ENCODE measurements around the gene INTS13. TPM values are rescaled to one million over a fixed set of nuclear protein-coding genes. Genes with fewer than 3 reads are reported as not detected.
"Not testable (repeated sequence)": the region's sequence is repeated elsewhere in the genome, so short reads cannot be mapped to it uniquely, and the experiment has no call there.

The INTS13 gene
- total RNA-seq, 1 experiment from 2014 or later, result 50.5 TPM

- H3K27me3 ChIP-seq (ENCODE audit: insufficient read depth, low read length), result no peaks in the 10 kb centered on the region
- DNase-seq (ENCODE audit: low read depth, low spot score) (no peak), ATAC-seq (no peak)
- peaks cover 33 to 36% of the 10 kb centered on the region in 2 experiments; a peak in 3 of 4 replicates for H3K36me3 ChIP-seq (ENCODE audit: control insufficient read depth in 1 of 2, insufficient read depth in 2 of 2, low read length in 2 of 2)
- H2AFZ ChIP-seq (ENCODE audit: low read depth, low read length, poor library complexity, severe bottlenecking), result no peak overlapping the region
- no peak overlapping the region for H3K4me3 ChIP-seq (replicated peaks in 1 of 2; ENCODE audit: low read depth in 1 of 2, low read length in 2 of 2)
- RAD21 ChIA-PET (ENCODE audit: low non-redundant PET in 1 of 2, low total read pairs in 2 of 2, uncharacterized antibody in 2 of 2, unreplicated experiment in 2 of 2), result no interaction called here
- H3K9me2 ChIP-seq (ENCODE audit: insufficient read depth), result no peaks in the 10 kb centered on the region
- no peaks in the 10 kb centered on the region for H4K20me1 ChIP-seq (ENCODE audit: insufficient read depth)
- no peak overlapping the region for H3K4me2 ChIP-seq (ENCODE audit: low read length)
- POLR2A ChIA-PET, result no interaction called here
- H3K9me3 ChIP-seq (ENCODE audit: control insufficient read depth in 1 of 2, insufficient read depth in 1 of 2, low read depth in 1 of 2, low read length in 2 of 2), result no peaks in the 10 kb centered on the region
- TF ChIP-seq TCF7L2 (IDR thresholded peaks at IDR 0.05; ENCODE audit: borderline replicate concordance, extremely low read depth, insufficient read depth, insufficient read length), result no peak
- TF ChIP-seq JUND (IDR thresholded peaks at IDR 0.05), result no peak
- TF ChIP-seq CEBPB (IDR thresholded peaks at IDR 0.05; ENCODE audit: low read depth), result no peak
- TF ChIP-seq ELF1 (IDR thresholded peaks at IDR 0.05; ENCODE audit: borderline replicate concordance, low read depth), result no peak
- no peak for TF ChIP-seq ZBTB33 (IDR thresholded peaks at IDR 0.05; ENCODE audit: extremely low read depth, insufficient replicate concordance, low read length)
- no peak for TF ChIP-seq CBX3 (IDR thresholded peaks at IDR 0.05; ENCODE audit: low read depth)
- TF ChIP-seq REST (IDR thresholded peaks at IDR 0.05; ENCODE audit: low read depth), result no peak
- no peak for TF ChIP-seq POLR2A (IDR thresholded peaks at IDR 0.05; ENCODE audit: borderline replicate concordance, extremely low read depth, insufficient read depth, insufficient read length)
- no peak for TF ChIP-seq ATF3 (IDR thresholded peaks at IDR 0.05)
- TF ChIP-seq YY1 (IDR thresholded peaks at IDR 0.05; ENCODE audit: extremely low read depth, insufficient replicate concordance, low read depth, low read length), result no peak
- TF ChIP-seq ZNF274 (IDR thresholded peaks at IDR 0.05; ENCODE audit: low read depth, low read length), result no peak
- no peak overlapping the region for H3K27ac ChIP-seq (ENCODE audit: low read depth, low read length)
- CTCF ChIA-PET, result no interaction called here
- no peaks in the 10 kb centered on the region for H3K4me1 ChIP-seq (ENCODE audit: control insufficient read depth in 1 of 2, insufficient read depth in 2 of 2, low read length in 2 of 2)
- no peak overlapping the region for H3K9ac ChIP-seq (ENCODE audit: low read length)
- BruUV-seq (replicated peaks), result no TSS peak
- intact Hi-C loops (cut with micrococcal nuclease), result loop anchor here (5.0 kb wide), 1 partner anchor 61 kb away; no protein-coding TSS in a partner anchor
- H3K79me2 ChIP-seq (ENCODE audit: insufficient read depth, low read length), result peaks cover 3% of the 10 kb centered on the region; the same call in 1 of the 2 replicates
These were observed 31.8 kb downstream of the INTS13 start for GRCh38 chr12:26906024-26906423.

DNA sequence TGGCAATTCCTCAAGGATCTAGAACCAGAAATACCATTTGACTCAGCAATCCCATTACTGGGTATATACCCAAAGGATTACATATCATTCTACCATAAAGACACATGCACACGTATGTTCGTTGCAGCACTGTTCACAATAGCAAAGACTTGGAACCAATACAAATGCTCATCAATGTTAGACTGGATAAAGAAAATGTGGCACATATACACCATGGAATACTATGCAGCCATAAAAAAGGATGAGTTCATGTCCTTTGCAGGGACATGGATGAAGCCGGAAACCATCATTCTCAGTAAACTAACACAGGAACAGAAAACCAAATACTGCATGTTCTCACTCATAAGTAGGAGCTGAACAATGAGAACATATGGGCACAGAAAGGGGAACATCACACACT, 34.4 kb downstream of the INTS13 start:
- H3K4me1 ChIP-seq (ENCODE audit: control insufficient read depth in 1 of 2, insufficient read depth in 2 of 2, low read length in 2 of 2); POLR2A ChIA-PET; H3K9me2 ChIP-seq (ENCODE audit: insufficient read depth); BruUV-seq (replicated peaks); intact Hi-C loops (cut with micrococcal nuclease); H4K20me1 ChIP-seq (ENCODE audit: insufficient read depth); H3K9me3 ChIP-seq (ENCODE audit: control insufficient read depth in 1 of 2, insufficient read depth in 1 of 2, low read depth in 1 of 2, low read length in 2 of 2); H3K27me3 ChIP-seq (ENCODE audit: insufficient read depth, low read length); H3K4me2 ChIP-seq (ENCODE audit: low read length); RAD21 ChIA-PET (ENCODE audit: low non-redundant PET in 1 of 2, low total read pairs in 2 of 2, uncharacterized antibody in 2 of 2, unreplicated experiment in 2 of 2); DNase-seq (ENCODE audit: low read depth, low spot score); CTCF ChIA-PET; H3K9ac ChIP-seq (ENCODE audit: low read length); H3K4me3 ChIP-seq (replicated peaks in 1 of 2; ENCODE audit: low read depth in 1 of 2, low read length in 2 of 2); ATAC-seq; H3K79me2 ChIP-seq (ENCODE audit: insufficient read depth, low read length); H3K27ac ChIP-seq (ENCODE audit: low read depth, low read length); H2AFZ ChIP-seq (ENCODE audit: low read depth, low read length, poor library complexity, severe bottlenecking): not testable (repeated sequence)
- peaks cover 19 to 28% of the 10 kb centered on the region in 2 experiments; a peak in 3 of 4 replicates for H3K36me3 ChIP-seq (ENCODE audit: control insufficient read depth in 1 of 2, insufficient read depth in 2 of 2, low read length in 2 of 2)
